Right ventricle myocardium inferior (tissue), 1 donor: ENCODE results near the gene KLHL21. TPM values are rescaled to one million over a fixed set of nuclear protein-coding genes. Genes with fewer than 3 reads are reported as not detected.

ENCODE experiments used
- ATAC-seq: fragments of 200-7000 bp; cut with Tn5 transposase; one replicate; pipeline ENCODE4 v1.9.1; 2020; ENCODE audit warnings: mild to moderate bottlenecking, moderate library complexity
- DNase-seq: peaks from one replicate; pipeline ENCODE4 v3.0.0; 2021; ENCODE audit errors: missing footprints
- intact Hi-C: fragments of 100-400 bp; cut with DNase I; formaldehyde crosslinking; loops from one replicate; pipeline ENCODE4 v1.11.0; 2022
- total RNA-seq: library from RNA; stranded (reverse); fragmentation: NEBNext Ultra II Directional; extraction: Animal tissue kit (Norgen Biotek cat#: 25700); gene quantifications from one replicate; pipeline ENCODE4 v1.2.1, GENCODE V29; 2021
- donor health status: DM: no; HTN: yes; CAD: no; lungs with severe emphysema.

The KLHL21 gene
- total RNA-seq, 1 donor from 2014 or later: 102 TPM

DNA sequence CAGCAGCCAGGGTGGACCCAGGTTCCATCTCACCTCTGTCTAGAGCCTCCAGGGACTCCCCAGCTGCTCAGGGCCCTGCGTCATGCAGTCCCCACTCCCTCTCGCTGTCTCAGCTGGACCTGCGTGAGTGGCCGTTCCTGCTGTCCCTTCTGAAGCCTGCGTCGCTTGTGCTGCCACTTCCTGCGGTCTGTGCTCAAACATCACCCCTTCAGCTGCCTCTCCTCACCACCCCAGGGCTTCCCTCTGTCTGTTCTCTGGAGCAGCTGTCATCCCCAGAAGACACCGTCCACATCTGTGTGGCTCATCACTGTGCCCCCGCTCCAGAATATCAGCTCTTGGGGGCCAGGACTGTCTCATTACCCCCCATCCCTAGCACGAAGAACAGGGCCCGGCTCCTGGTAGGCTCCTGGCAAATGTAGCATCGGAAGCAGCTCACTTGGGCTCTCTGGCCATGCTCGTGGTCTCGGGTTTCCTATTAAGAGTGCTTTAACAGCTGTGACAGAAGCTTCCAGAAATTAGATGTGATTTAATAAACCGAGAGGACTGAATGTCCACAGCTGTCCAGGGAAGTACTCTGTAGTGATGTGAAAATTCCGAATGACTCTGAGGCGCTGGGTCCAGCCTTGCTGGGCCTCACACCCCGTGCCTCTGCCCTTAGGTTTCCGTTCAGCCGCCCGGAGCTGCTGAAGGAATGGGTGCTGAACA is 25.3 kb upstream of the KLHL21 start:
- no peak for ATAC-seq
- intact Hi-C loops: loop anchor here (5.0 kb wide), 1 partner anchor 76 kb away; the partner anchor contains the start of gene NOL9
- DNase-seq: no peak

DNA sequence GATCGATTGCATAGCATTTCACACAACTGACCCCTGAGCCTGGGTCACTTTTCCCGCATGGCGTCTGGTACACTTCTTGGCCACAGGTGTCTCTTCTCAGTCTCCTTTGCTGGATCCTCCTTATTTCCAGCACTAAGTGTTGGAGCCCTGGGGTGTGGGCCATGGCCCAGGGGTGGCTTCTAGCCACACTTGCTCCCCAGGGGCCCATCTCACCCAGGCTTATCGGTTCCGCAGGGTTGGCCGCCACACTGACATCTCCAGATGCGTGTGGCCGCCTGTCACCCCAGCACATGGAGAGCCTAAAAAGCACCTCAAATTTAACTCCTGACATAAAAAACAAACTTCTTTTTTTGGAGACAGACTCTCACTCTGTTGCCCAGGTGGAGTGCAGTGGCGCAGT is 24.4 kb upstream of the KLHL21 start:
- intact Hi-C loops: loop anchor here (5.0 kb wide), 1 partner anchor 75 kb away; the partner anchor contains the start of gene NOL9
- no peak for ATAC-seq
- DNase-seq: no peak

DNA sequence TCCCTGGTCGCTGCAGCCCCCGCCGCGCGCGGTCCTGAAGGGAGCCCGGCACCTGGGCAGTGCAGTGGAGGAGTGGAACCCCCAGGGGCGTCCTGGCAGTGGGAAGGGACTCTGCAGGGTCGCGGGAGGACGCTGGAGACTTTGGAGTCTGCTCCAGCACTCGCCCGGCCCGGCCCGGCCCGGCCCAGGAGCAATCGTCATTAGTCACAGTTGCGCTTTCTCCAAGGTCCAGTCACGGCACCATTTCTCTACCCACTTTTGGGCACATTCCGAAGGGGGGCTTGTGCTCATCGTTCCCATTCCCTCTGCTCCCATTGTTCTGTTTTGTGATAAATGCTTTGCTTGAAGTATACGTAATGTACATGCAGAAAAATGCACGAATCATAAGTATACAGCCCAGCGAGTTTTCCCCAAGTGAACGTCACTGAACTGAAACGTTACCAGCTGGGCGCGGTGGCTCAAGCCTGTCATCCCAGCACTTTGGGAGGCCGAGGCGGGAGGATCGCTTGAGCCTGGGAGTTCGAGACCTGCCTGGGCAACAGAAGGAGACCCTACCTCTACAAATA is 23.0 kb upstream of the KLHL21 start:
- ATAC-seq (peak; percentile 6), DNase-seq (no peak)
- intact Hi-C loops: loop anchor here (5.0 kb wide), 1 partner anchor 73 kb away; the partner anchor contains the start of gene NOL9

DNA sequence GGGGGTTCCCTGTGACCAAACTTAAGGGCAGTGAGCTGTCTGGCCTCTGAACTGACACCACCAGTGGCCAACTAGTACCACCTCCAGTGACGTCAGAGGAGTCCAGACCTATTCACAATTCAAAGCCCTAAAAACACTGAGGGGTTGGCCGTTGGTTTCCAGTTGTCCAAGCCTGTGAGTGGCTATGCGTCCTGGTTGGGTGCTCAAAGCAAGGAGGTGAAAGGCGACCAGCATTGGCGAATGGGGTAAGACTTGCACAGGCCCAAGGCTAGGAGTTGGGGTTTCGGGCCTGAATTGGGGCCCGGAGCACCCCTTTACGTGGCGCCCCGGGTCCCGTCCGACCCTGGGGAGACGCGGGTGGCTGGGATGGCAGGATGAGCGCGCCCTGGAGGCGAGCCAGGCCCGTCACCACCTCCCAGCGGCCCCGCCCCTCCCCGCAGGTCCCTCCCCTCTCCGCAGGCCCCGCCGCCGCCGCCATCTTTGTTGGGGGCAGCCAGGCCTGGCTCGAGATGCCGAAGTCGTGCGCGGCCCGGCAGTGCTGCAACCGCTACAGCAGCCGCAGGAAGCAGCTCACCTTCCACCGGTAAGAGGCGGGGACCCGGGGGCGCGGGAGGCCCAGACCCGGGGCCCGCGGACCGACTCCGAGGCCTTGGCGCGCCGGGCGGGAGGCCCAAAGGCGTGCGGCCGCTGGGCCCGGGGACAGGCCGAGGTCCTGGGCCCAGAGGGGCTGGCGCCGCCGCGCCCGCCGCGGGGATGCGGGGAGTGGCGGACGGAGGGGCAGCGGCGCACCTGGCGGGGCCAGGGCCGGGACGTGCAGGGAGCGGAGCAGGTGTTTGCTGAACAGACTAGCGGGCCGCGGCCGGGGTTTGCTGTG is 22.3 kb upstream of the KLHL21 start, which contains the start of gene THAP3:
THAP3 (plus strand) TSS at position 159 of the 874 bp plus-strand sequence; CDS start at position 510, 351 bp downstream.
- ATAC-seq (peak; percentile 92), DNase-seq (peak; percentile 97)
- intact Hi-C loops: loop anchor here (5.0 kb wide), 1 partner anchor 73 kb away; the partner anchor contains the start of gene NOL9

DNA sequence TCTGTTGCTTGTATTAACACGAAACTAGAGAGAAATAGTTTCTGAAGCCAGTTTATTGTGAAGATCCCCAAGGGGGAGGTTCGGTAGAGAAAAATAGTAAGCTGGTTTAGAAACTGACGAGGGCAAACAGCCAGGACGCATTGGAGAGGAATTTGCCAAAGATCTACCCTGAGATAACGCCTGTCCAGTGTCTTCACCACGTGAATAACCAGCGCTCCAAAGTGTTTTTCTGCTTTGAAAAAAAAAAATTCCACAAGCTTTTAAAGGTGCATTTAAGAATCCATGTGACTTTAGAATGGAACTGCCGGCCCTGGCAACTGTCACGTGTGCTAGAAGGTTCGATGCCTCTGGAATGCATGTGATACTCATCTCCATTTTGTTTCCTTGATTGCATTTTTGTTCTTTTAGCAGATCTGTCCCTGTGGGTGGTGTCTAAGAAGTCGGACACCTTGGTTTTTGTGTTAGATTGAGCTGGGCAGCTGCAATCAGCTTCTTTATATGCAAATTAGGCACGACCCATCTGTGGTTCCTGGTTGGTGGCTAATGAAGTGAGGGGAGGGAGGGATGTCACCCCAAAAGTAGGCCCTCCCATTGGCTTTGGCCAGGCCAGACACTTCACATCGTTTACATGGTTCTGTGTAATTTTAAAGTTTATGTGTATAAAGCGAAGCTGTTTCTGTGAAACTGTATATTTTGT is 20.7 kb upstream of the KLHL21 start:
- intact Hi-C loops: no loop called here
- ATAC-seq (no peak), DNase-seq (no peak)

DNA sequence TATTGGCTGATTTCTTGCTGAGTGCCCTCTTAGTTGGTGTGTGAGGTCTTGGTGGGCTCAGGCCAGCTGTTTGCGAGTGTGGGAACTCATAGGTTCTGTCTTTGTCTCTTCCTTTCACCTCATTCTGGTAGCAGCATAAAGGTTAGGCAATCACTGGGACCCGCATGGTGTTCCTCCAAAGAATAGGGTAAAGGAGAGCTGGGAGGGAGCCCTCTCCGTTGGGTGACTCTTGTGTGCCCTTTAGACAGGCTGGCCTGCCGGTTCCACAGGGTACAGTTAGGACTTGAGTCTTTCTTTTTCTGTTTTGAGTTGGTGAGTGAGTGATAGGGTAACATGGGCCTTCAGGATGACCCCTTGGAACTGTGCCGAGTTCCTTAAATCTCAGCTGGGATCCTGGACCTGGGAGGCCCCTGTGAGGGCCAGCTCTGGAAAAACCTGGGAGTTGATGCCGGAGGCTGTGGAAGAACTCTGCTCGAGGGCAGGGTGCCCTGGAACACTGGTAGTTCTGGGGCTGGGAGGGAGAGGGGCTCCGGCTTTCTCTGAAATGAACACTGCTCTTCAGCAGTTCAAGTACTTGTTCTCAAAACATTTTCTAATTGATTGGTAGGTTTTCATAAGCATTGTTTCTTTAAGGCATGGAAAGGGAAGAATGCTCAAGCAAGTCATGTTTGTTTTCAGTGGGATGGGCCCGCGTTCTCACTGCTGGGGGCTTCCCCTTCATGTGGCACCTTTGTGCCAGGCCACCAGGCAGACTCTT is 19.9 kb upstream of the KLHL21 start:
- DNase-seq: no peak
- ATAC-seq: no peak

DNA sequence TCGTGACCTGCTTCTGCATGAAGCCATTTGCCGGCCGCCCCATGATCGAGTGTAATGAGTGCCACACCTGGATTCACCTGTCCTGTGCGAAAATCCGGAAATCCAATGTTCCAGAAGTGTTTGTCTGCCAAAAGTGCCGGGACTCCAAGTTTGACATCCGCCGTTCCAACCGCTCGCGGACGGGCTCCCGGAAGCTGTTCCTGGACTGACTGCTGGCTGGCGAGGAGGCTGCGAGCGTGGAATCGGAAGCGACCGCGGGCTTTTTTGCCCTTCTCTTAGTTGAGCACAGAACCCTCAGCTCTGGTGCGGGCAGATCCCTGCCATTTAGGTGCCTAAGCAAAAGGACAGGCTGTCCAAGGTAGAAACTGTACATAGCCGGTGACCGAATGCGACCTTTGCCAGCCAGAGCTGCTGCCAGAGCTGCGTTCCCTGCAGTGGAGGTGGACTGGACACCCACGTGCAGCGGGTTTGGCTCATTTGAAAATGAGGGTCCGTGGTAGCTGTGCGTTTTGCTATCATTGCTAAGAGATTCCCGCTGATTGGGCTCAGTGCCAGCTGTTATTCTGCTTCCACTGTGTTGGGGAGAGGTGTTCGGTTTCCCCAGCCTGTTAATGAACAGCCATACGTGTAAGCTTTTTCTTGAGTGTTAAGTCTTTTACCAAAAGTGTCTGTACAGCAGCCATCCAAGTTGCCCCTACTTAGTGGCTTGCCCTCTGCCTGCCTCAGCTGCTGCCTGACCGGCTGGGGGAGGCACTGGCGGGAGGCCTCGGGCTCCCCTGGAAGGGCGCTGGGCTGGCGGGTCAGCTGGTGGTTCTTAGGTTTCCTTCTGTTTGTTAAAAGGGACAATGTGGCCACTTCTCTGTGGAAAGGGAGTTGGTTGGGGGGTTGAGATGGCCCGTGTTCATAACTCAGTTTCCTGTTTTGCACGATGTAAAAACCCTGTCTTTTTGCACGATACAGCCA is 19.0 kb upstream of the KLHL21 start:
- no peak for ATAC-seq
- intact Hi-C loops: no loop called here
- no peak for DNase-seq

More for the DNA sequence above, 19.9 kb upstream of the KLHL21 start:
- intact Hi-C loops: no loop called here

DNA sequence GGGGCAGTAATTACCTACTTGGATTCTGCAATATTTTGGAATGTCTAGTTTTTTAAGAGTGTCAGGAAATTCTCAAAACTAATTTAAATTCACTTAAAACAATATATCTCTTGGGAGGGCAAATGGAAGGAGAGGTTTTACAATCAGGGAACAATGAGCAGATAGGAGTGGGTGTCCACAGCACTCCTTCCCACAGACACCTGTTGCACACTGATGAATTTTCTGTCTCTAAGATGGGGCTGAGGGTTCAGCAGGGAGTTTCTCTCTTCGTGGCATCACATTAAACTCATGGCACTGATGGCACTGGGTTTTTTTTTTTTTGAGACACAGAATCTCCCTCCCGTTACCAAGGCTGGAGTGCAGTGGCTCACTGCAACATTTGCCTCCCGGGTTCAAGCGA is 16.4 kb upstream of the KLHL21 start:
- DNase-seq: no peak
- intact Hi-C loops: no loop called here
- ATAC-seq: no peak

DNA sequence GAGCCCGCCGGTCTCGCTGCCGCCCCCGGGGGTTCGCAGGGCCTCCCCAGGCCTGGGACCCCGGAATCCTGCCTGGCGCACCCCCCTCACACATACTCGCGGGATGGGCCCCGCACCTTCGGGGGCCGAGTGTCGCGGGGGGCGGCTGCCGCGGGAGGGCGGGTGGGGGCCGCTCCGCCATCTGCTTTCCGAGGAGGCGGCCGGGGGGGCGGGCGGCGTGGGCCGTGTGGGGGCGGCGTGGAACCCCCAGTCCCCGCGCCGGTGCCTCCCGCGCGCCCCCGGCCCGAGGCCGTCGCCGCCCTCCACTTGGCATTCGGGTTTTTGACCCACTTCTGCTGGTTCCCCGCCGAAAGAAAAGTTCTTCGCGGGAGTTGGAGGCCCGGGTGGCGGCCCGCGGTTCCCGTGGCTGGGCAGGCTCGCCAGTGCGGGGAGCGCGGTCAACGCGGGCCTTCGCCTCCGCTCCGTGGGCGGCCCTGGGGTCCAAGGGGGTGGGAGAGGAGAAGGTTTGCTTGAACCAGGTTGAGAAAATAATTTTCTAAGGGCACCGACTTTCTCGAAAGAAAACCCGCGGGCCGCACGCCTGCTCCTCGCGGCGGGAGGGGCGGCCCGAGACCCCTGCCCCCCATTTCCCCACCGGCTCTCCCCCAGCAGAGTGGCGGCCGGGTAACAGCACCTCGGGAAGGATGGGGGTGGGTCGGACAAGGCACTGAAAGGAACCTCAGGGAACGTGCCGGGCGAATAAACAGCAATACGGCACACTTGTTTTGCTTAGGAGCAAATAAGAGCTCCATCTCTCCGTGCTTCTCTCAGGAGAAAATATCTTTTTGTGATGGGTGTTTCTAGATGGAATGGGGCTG is 12.5 kb upstream of the KLHL21 start:
- ATAC-seq: no peak
- DNase-seq: no peak

DNA sequence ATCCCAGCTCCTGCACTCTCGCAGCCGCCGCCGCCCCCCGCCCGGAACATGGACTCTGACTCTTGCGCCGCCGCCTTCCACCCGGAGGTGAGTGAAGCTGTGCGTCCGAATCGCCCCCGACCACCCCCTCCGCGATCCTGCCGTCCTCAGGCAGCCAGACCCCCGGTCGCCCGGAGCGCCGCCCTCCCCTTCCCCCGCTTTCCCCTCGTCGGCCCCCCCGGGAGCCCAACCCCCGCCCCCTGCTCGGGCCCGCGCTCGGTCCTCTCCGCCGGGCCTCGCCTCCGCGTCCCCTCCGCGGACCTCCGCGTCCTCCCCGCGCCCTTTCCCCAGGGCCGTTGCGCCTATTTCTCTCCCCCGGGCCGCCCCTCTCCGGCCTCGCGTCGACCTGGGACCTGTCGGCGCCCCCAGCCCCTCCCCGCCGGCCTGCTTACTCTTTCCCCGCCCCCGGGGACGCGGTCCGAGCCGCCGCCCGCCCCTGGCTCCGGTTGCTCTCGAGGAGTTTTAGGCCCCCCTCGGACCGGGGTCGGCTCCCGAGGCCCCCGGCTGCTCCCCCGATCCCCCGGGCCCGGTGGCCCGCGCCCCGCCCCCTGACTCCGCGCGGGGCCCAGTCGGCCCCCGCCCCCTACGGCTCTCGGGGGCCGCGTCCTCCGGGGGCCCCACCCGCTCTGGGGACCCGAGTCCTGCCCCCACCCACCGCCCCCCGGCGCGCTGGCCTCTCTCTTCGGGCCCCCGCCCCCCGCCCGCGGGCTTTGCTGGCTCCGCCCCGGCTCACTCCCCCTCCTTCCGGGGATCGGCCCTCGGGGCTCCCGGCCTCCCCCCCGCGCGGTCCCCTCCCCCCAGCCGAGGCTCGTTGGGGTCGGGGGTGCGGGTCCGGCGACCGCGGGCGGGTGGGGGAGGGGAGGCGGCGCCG is 11.6 kb upstream of the KLHL21 start:
- ATAC-seq (no peak), DNase-seq (peak; percentile 83)
- intact Hi-C loops: no loop called here

More for the DNA sequence above, 12.5 kb upstream of the KLHL21 start:
- intact Hi-C loops: no loop called here

DNA sequence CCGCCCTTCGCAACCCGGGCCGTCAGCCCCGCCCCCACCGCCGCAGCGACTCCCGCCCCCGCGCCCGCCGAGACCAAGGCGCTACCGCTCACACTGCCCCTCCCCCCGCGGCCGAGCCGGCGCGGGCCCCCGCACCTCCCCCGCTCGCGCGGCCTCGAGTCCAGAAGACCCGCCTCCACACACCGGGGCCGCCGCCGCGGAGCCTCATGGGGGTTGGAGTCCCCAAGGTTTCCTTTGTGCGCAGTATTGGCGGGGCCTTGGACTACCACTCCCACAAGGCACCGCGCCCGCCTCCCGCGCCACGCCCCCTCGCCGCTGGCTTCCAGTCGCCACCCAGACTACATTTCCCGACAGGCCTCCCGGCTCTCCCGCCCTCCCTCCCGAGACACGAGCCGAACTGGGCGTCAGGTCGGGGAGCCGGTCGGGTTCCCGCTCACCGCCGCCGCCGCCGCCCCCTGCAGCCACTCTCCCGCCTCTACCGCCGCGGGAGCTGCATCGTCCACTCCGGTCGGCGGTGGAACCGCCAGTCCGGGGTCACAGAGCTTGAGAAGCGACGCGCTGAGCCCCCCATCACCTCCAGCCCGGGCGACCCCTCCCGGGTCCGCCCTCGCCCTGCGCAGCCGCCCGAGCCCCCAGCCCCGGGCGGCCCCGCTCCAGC is 10.8 kb upstream of the KLHL21 start, which contains the start of gene PHF13:
PHF13 (plus strand) TSS at position 371 of the 658 bp plus-strand sequence. CDS start 336 bp downstream, outside the sequence.
- peak; percentile 100 for DNase-seq
- intact Hi-C loops: loop anchor here (1.0 kb wide), 1 partner anchor 10 kb away; no protein-coding TSS in a partner anchor
- ATAC-seq: peak; percentile 98

DNA sequence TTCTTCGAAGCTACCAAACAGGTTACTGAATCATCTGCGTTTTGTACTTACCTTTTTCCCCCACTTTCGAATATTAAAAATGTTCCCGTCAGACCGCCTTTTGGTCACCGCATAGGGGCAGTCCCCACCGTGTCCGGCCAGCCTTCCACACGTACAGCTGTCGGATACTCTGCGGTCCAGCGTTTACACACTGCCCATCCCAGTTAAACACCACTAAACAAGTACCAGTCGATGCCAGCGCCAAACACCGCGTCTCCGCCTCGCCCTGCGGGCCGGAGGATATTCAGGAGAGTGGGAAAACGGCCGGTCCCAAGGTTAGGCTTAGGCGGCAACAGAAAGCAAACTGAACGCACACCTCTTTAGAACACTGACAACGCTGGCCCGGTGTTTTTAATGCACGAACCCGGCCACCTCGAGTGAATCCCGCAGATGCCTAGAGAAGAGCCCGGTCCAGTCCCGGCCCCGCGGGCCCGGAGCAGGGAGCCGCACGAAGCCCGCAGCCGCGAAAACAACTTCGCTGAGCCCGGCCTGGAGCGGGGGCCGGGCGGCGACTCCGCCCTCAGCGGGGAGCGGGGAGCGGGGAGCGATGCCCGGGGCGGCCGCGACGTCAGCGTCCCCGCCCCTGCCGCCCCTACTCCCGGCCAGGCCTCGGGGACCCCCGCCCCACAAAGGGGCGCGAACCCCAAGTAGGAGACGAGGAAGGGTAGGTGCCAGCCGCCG is 10.1 kb upstream of the KLHL21 start:
- ATAC-seq: peak; percentile 61
- intact Hi-C loops: loop anchor here (1.0 kb wide), 1 partner anchor 10 kb away; no protein-coding TSS in a partner anchor
- DNase-seq: no peak

DNA sequence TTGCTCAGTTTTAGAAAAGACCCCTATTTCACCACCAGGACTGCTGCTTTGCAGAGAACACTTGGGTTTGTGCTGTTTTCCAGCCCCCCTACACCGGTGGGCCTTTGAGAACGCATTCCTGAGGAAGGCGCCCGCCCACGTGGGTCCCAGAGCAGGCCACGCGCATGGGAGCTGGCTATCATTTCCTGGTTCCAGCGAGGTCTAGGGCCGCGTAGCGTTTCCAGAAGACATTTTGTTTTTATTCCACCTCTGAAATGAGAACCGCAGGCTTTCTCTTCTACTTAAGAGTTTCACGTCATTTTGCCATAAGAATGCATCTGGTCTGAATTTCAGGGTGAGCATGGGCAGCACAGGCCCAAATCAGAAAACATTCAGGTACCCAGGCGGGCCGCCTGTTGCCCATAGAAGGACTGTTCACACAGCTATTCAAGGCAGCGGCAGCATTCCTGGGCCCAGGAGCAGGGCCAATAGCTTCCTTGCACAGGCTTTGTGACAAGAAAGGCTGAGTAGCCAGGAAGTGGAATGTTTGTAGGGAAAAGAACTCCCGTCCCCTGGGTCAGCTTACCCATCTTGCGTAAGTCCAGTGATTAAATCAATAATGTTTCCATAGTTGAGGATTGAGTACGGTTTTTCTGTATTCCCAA is 1.4 kb upstream of the KLHL21 start:
- ATAC-seq (peak; percentile 37), DNase-seq (peak; percentile 86)
- intact Hi-C loops: loop anchor here (1.0 kb wide), 1 partner anchor 9 kb away; the partner anchor contains the start of gene PHF13
